Right lobe of liver (tissue), 4 donors: ENCODE data around the gene DIO2.

Experiments used
- CTCF ChIP-seq, 4 donors: fragments of 200-600 bp in 3 of 4; fragments of 450-650 bp in 1 of 4; IDR thresholded peaks; one replicate each; pipeline versions ENCODE4 v1.5.1 to v1.8.0; 2016 to 2022; ENCODE audit warnings: antibody characterized with exemption in 4 of 4, mild to moderate bottlenecking in 2 of 4
- POLR2A ChIP-seq: fragments of 450-650 bp; IDR thresholded peaks from one replicate; pipeline ENCODE4 v1.6.1; 2017; ENCODE audit warnings: antibody characterized with exemption, mild to moderate bottlenecking
- donor health status: DM: no; HTN: no; CAD: no.
- donor health status: DM: no; HTN: no; CAD: no.
- donor health status: DM: no; HTN: yes; CAD: no.

GRCh38 chr14:80211153-80212022 is at the start of gene DIO2:
- TF ChIP-seq CTCF (IDR thresholded peaks at IDR 0.05) (no peak), POLR2A (no peak)
